ENCODE data around the gene USP9X. TPM values are rescaled to one million over a fixed set of nuclear protein-coding genes. Genes with fewer than 3 reads are reported as not detected.

The USP9X gene
- total RNA-seq, 4 donors from 2014 or later: 90.3 to 120 (median 110) TPM

DNA sequence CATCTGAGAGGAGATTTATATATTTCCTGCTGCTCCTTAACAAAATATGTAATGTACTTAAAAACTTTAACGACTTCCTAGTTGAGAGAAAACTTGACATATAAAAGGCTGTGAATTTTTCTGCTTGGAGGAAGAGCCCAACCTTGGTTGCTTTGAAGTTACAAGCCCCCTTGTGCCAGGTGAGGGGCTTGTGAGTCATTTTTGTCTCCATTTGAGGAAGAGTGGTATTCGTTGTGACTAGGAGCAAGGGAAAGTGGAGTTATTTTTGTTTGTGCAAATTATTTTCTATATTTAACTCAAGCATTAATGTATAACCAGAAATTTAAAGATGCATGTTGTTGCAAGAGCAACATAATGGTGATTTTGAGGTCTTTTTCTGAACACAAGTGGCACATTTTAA is 149.7 kb downstream of the USP9X start:
- no peak for DNase-seq
- intact Hi-C loops (cut with DNase I; ENCODE audit: low total_unique reads): loop anchor here (10.0 kb wide), 1 partner anchor 60 kb away; no protein-coding TSS in a partner anchor
- Histone ChIP-seq H3K36me3 (peaks cover 3 to 35% of the 10 kb centered on the region in 2 donors), H3K27ac (no peak overlapping the region), H3K4me1 (no peaks in the 10 kb centered on the region), H3K9me3 (no peaks in the 10 kb centered on the region), H3K4me3 (no peak overlapping the region), H3K27me3 (no peaks in the 10 kb centered on the region)
- ATAC-seq: no peak
- in situ Hi-C loops (cut with MboI; ENCODE audit: low sequenced_read_pairs in 4 of 4): loop anchor here in 1 of 4 donors (25.0 kb wide), 1 partner anchor 98 kb away; no protein-coding TSS in a partner anchor
- TF ChIP-seq, protein P1, sequence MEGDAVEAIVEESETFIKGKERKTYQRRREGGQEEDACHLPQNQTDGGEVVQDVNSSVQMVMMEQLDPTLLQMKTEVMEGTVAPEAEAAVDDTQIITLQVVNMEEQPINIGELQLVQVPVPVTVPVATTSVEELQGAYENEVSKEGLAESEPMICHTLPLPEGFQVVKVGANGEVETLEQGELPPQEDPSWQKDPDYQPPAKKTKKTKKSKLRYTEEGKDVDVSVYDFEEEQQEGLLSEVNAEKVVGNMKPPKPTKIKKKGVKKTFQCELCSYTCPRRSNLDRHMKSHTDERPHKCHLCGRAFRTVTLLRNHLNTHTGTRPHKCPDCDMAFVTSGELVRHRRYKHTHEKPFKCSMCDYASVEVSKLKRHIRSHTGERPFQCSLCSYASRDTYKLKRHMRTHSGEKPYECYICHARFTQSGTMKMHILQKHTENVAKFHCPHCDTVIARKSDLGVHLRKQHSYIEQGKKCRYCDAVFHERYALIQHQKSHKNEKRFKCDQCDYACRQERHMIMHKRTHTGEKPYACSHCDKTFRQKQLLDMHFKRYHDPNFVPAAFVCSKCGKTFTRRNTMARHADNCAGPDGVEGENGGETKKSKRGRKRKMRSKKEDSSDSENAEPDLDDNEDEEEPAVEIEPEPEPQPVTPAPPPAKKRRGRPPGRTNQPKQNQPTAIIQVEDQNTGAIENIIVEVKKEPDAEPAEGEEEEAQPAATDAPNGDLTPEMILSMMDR (IDR thresholded peaks at IDR 0.05 in 4 of 5, conservative IDR thresholded peaks at IDR 0.05 in 1 of 5): no peak
- TF ChIP-seq POLR2A (IDR thresholded peaks at IDR 0.05): no peak

DNA sequence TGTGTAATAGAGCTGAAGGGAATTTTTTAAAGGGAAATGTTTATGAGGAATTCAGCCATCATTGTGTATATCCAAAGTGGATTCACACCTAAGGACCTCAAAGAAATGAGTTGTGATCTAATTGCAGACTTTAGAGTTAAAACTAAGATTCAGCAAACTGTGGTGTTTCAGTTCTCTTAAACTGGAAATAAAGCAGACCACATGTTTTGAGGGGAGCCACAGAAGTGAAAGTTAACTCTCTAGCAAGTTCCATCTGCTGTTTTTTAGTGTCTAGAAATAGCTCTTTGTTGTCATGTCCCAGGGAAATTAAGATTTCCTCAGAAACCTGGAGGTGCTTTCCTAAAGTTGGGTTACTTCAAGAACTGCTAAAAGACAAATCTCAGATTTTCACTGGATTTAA is 151.4 kb downstream of the USP9X start:
- H3K4me1 ChIP-seq: no peaks in the 10 kb centered on the region
- peaks cover 3 to 20% of the 10 kb centered on the region in 2 donors for H3K36me3 ChIP-seq
- no peak overlapping the region for H3K27ac ChIP-seq
- H3K27me3 ChIP-seq: no peaks in the 10 kb centered on the region
- H3K4me3 ChIP-seq: no peak overlapping the region
- TF ChIP-seq, protein P1 (IDR thresholded peaks at IDR 0.05 in 4 of 5, conservative IDR thresholded peaks at IDR 0.05 in 1 of 5): no peak
- no peak for TF ChIP-seq POLR2A (IDR thresholded peaks at IDR 0.05)
- no peak for DNase-seq
- ATAC-seq: no peak
- intact Hi-C loops (cut with DNase I; ENCODE audit: low total_unique reads): loop anchor here (10.0 kb wide), 1 partner anchor 62 kb away; no protein-coding TSS in a partner anchor
- in situ Hi-C loops (cut with MboI; ENCODE audit: low sequenced_read_pairs in 4 of 4): loop anchor here in 1 of 4 donors (25.0 kb wide), 1 partner anchor 99 kb away; no protein-coding TSS in a partner anchor
- H3K9me3 ChIP-seq: no peaks in the 10 kb centered on the region

DNA sequence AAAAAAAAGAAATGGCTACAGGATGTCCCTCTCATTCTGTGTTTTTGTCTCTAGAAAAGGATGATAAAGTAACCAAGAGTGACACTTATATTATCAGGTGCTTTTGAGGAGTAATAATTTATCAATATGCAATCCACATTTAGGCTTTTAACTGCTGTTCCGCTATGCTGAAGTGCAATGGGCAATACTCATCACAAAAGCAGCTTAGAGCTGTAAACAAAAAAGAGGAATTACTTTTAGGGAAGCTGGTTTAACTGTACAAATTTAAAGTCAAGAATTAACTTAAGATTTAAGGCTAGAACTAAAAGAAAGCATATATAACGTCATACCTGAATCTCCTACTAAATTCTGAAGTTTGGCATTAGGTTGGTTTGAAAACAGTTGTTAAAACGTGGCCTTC is 155.3 kb downstream of the USP9X start:
- no peak for TF ChIP-seq POLR2A (IDR thresholded peaks at IDR 0.05)
- TF ChIP-seq, protein P1 (IDR thresholded peaks at IDR 0.05 in 4 of 5, conservative IDR thresholded peaks at IDR 0.05 in 1 of 5): no peak
- DNase-seq (no peak), ATAC-seq (no peak)
- Histone ChIP-seq H3K4me1 (no peaks in the 10 kb centered on the region), H3K27ac (no peak overlapping the region), H3K27me3 (no peaks in the 10 kb centered on the region), H3K36me3 (no peaks in the 10 kb centered on the region), H3K4me3 (no peak overlapping the region), H3K9me3 (no peaks in the 10 kb centered on the region)
- intact Hi-C loops (cut with DNase I; ENCODE audit: low total_unique reads): no loop called here
- in situ Hi-C loops (cut with MboI; ENCODE audit: low sequenced_read_pairs in 4 of 4): loop anchor here in 1 of 4 donors (25.0 kb wide), 1 partner anchor 103 kb away; no protein-coding TSS in a partner anchor

GRCh38 chrX:41241962-41242361 is 156.7 kb downstream of the USP9X start:
- Histone ChIP-seq H3K27me3 (no peaks in the 10 kb centered on the region), H3K4me3 (no peak overlapping the region), H3K9me3 (no peaks in the 10 kb centered on the region), H3K27ac (no peak overlapping the region), H3K4me1 (no peaks in the 10 kb centered on the region), H3K36me3 (no peaks in the 10 kb centered on the region)
- TF ChIP-seq, protein P1 (IDR thresholded peaks at IDR 0.05 in 4 of 5, conservative IDR thresholded peaks at IDR 0.05 in 1 of 5): no peak
- TF ChIP-seq POLR2A (IDR thresholded peaks at IDR 0.05): no peak
- intact Hi-C loops (cut with DNase I; ENCODE audit: low total_unique reads): no loop called here
- DNase-seq (no peak), ATAC-seq (no peak)
- in situ Hi-C loops (cut with MboI; ENCODE audit: low sequenced_read_pairs in 4 of 4): loop anchor here in 1 of 4 donors (25.0 kb wide), 1 partner anchor 105 kb away; no protein-coding TSS in a partner anchor

DNA sequence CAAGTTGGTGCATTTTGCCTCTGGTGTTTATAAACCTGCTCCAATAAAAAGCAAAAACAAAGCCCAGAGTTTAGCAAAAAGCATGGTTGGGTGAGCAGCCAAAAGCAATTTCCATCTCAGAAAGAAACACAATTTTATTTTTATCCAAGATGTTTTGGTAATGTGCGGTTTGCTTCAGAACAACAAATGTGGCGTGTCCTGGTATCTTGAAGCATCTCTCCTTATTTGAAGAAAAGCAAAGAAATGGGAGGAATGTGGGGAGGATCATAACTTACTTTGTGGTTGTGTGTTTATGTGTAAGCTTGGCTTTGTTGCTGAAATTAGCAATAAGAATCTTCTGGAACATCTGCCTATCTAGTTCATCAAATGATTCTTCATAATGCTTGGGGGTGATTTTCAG is 160.4 kb downstream of the USP9X start:
- H3K4me3 ChIP-seq: no peak overlapping the region
- H3K27ac ChIP-seq: no peak overlapping the region
- H3K4me1 ChIP-seq: no peaks in the 10 kb centered on the region
- no peak for ATAC-seq
- no peaks in the 10 kb centered on the region for H3K36me3 ChIP-seq
- in situ Hi-C loops (cut with MboI; ENCODE audit: low sequenced_read_pairs in 4 of 4): loop anchor here in 1 of 4 donors (25.0 kb wide), 1 partner anchor 108 kb away; no protein-coding TSS in a partner anchor
- no peaks in the 10 kb centered on the region for H3K27me3 ChIP-seq
- no peak for DNase-seq
- no peaks in the 10 kb centered on the region for H3K9me3 ChIP-seq
- intact Hi-C loops (cut with DNase I; ENCODE audit: low total_unique reads): no loop called here
- TF ChIP-seq, protein P1 (IDR thresholded peaks at IDR 0.05 in 4 of 5, conservative IDR thresholded peaks at IDR 0.05 in 1 of 5): no peak
- no peak for TF ChIP-seq POLR2A (IDR thresholded peaks at IDR 0.05)

Data from gastrocnemius medialis (tissue), 4 donors.